HG02642 (cell line): Measurements from ENCODE around the gene FKBP1A.
"Not testable (repeated sequence)": the region's sequence is repeated elsewhere in the genome, so short reads cannot be mapped to it uniquely, and the experiment has no call there.

Source experiments
- ATAC-seq: cut with Tn5 transposase; IDR thresholded peaks from one replicate; pipeline ENCODE4 v1.9.1; 2021; ENCODE audit warnings: mild to moderate bottlenecking; ENCODE audit not compliant: unreplicated experiment, poor library complexity

Gene FKBP1A

GRCh38 chr20:1417790-1418189 is 24.9 kb upstream of the FKBP1A start:
- ATAC-seq = no peak

- no peak for ATAC-seq
Observed at GRCh38 chr20:1417273-1417672, 24.4 kb upstream of the FKBP1A start.

- ATAC-seq = no peak
Observed at GRCh38 chr20:1415667-1416468, 23.0 kb upstream of the FKBP1A start.

- ATAC-seq = no peak
Observed at GRCh38 chr20:1414982-1415381, 22.1 kb upstream of the FKBP1A start.

GRCh38 chr20:1405801-1406200 is 12.9 kb upstream of the FKBP1A start:
- no peak for ATAC-seq

- no peak for ATAC-seq
Observed at GRCh38 chr20:1403624-1404023, 10.8 kb upstream of the FKBP1A start.

GRCh38 chr20:1402149-1402548 is 9.3 kb upstream of the FKBP1A start:
- ATAC-seq = no peak

GRCh38 chr20:1401451-1401907 is 8.6 kb upstream of the FKBP1A start:
- ATAC-seq = no peak

- not testable (repeated sequence) for ATAC-seq
Observed at GRCh38 chr20:1399678-1400366, 7.0 kb upstream of the FKBP1A start.

GRCh38 chr20:1398185-1398584 is 5.3 kb upstream of the FKBP1A start:
- ATAC-seq = not testable (repeated sequence)

- no peak for ATAC-seq
Observed at GRCh38 chr20:1397710-1398109, 4.9 kb upstream of the FKBP1A start.

GRCh38 chr20:1396702-1397101 is 3.8 kb upstream of the FKBP1A start:
- no peak for ATAC-seq

- no peak for ATAC-seq
Observed at GRCh38 chr20:1396264-1396663, 3.4 kb upstream of the FKBP1A start.

- ATAC-seq = no peak
Observed at GRCh38 chr20:1394686-1395085, 1.8 kb upstream of the FKBP1A start.

GRCh38 chr20:1393507-1393882 is 641 bp upstream of the FKBP1A start:
- ATAC-seq = no peak

- peak; percentile 29 for ATAC-seq
Observed at GRCh38 chr20:1392443-1392692, 486 bp downstream of the FKBP1A start.

- no peak for ATAC-seq
Observed at GRCh38 chr20:1391640-1392442, 1.0 kb downstream of the FKBP1A start.

GRCh38 chr20:1390581-1391403 is 2.1 kb downstream of the FKBP1A start:
- ATAC-seq = no peak

- ATAC-seq = no peak
Observed at GRCh38 chr20:1389703-1390580, 2.9 kb downstream of the FKBP1A start.
